Measurements from ENCODE around the gene ITIH2. TPM values are rescaled to one million over a fixed set of nuclear protein-coding genes. Genes with fewer than 3 reads are reported as not detected.
A peak's percentile ranks its signal among the peaks of the same experiment; 100 is the strongest.

Gene ITIH2
- total and polyA plus RNA-seq, 9 of the 15 experiments (the other 6 are each of a cell fraction or from before 2014, with no cell fraction given): 0.66 TPM; not detected in 8

GRCh38 chr10:7715515-7715914, 12.4 kb downstream of the ITIH2 start:
- H4K20me1 ChIP-seq (replicated peaks; ENCODE audit: control insufficient read depth, insufficient read depth, low read length): no peaks in the 10 kb centered on the region
- no peak for DNase-seq (ENCODE audit: extremely low read depth in 1 of 4, low spot score in 3 of 4)
- TF ChIP-seq CEBPB (tag; IDR thresholded peaks at IDR 0.05) (peak; percentile 72), COPS2 (conservative IDR thresholded peaks at IDR 0.05) (no peak), CEBPG (CRISPR knock-in tag; IDR thresholded peaks at IDR 0.05) (no peak), CEBPG (tag; conservative IDR thresholded peaks at IDR 0.05 in 1 of 2, IDR thresholded peaks at IDR 0.05 in 1 of 2) (peak in 1 of 2 experiments; percentile 32; a peak in 1 of 4 replicates)
- H3K9me3 ChIP-seq (replicated peaks; ENCODE audit: control insufficient read depth, insufficient read depth, low read depth, low read length): no peaks in the 10 kb centered on the region
- peaks cover 23 to 52% of the 10 kb centered on the region in 2 experiments for H3K27me3 ChIP-seq (ENCODE audit: control insufficient read depth in 2 of 2, insufficient read depth in 2 of 2, low read length in 2 of 2)
- no peaks in the 10 kb centered on the region for H3K36me3 ChIP-seq (ENCODE audit: control insufficient read depth, insufficient read depth, low read length)
- ATAC-seq: no peak
- no peak overlapping the region for H2AFZ ChIP-seq (ENCODE audit: low read depth, low read length)
- H3K4me2 ChIP-seq (ENCODE audit: insufficient read depth, low read length): no peak overlapping the region
- no peaks in the 10 kb centered on the region for H3K4me1 ChIP-seq (replicated peaks in 1 of 2; ENCODE audit: control insufficient read depth in 2 of 2, insufficient read depth in 2 of 2, low read length in 2 of 2)
- H3K27ac ChIP-seq (ENCODE audit: extremely low read depth, low read depth, low read length): no peak overlapping the region
- BruUV-seq (replicated peaks): no TSS peak
- no peaks in the 10 kb centered on the region for H3K9me1 ChIP-seq (ENCODE audit: control insufficient read depth, insufficient read depth, low read length)
- ChIA-PET CTCF (ENCODE audit: low intra/inter-chr PET ratio) (no interaction called here), POLR2A (interaction anchor here (0.6 kb wide), 1 partner anchor 84 kb away, joined by 4 read pairs; no protein-coding TSS in a partner anchor)
- no peak overlapping the region for H3K9ac ChIP-seq (ENCODE audit: insufficient read depth in 1 of 2, low read depth in 2 of 2, low read length in 2 of 2)
- H3K79me2 ChIP-seq (ENCODE audit: control insufficient read depth, insufficient read depth, low read length): no peaks in the 10 kb centered on the region
- no peak for FAIRE-seq
- 0% methylated on average over 7 of the region's 7 CpGs for WGBS (ENCODE audit: insufficient coverage, low coverage, missing lambda C conversion rate)
- H3K4me3 ChIP-seq: no peak overlapping the region
- intact Hi-C loops (cut with micrococcal nuclease) (no loop called here), in situ Hi-C loops (cut with MboI) (no loop called here)

GRCh38 chr10:7717767-7718166, 14.7 kb downstream of the ITIH2 start:
- Histone ChIP-seq H3K9me3 (replicated peaks; ENCODE audit: control insufficient read depth, insufficient read depth, low read depth, low read length) (no peaks in the 10 kb centered on the region), H4K20me1 (replicated peaks; ENCODE audit: control insufficient read depth, insufficient read depth, low read length) (no peaks in the 10 kb centered on the region), H3K27ac (ENCODE audit: extremely low read depth, low read depth, low read length) (no peak overlapping the region), H3K4me1 (replicated peaks in 1 of 2; ENCODE audit: control insufficient read depth in 2 of 2, insufficient read depth in 2 of 2, low read length in 2 of 2) (no peaks in the 10 kb centered on the region), H3K9ac (ENCODE audit: insufficient read depth in 1 of 2, low read depth in 2 of 2, low read length in 2 of 2) (no peak overlapping the region), H3K9me1 (ENCODE audit: control insufficient read depth, insufficient read depth, low read length) (no peaks in the 10 kb centered on the region), H3K4me3 (no peak overlapping the region), H3K4me2 (ENCODE audit: insufficient read depth, low read length) (no peak overlapping the region), H2AFZ (ENCODE audit: low read depth, low read length) (no peak overlapping the region), H3K79me2 (ENCODE audit: control insufficient read depth, insufficient read depth, low read length) (no peaks in the 10 kb centered on the region), H3K36me3 (ENCODE audit: control insufficient read depth, insufficient read depth, low read length) (no peaks in the 10 kb centered on the region), H3K27me3 (ENCODE audit: control insufficient read depth in 2 of 2, insufficient read depth in 2 of 2, low read length in 2 of 2) (peaks cover 37 to 61% of the 10 kb centered on the region in 2 experiments)
- ATAC-seq (no peak), DNase-seq (ENCODE audit: extremely low read depth in 1 of 4, low spot score in 3 of 4) (no peak), FAIRE-seq (no peak)
- no TSS peak for BruUV-seq (replicated peaks)
- POLR2A ChIA-PET: interaction anchor here (0.6 kb wide), 1 partner anchor 16 kb away, joined by 3 read pairs; no protein-coding TSS in a partner anchor
- no peak for TF ChIP-seq NBN (IDR thresholded peaks at IDR 0.05; ENCODE audit: low read depth)
- no peak for TF ChIP-seq ZFP30 (CRISPR knock-in tag; IDR thresholded peaks at IDR 0.05; ENCODE audit: borderline replicate concordance)
- TF ChIP-seq MTA1 (IDR thresholded peaks at IDR 0.05; ENCODE audit: borderline replicate concordance): no peak
- no peak for TF ChIP-seq NEUROD1 (IDR thresholded peaks at IDR 0.05; ENCODE audit: borderline replicate concordance, low read depth, low read length, partially characterized antibody)
- no peak for TF ChIP-seq HNRNPLL (IDR thresholded peaks at IDR 0.05; ENCODE audit: low read depth, low read length, poor library complexity, severe bottlenecking)
- no peak for TF ChIP-seq LEF1 (IDR thresholded peaks at IDR 0.05)
- no peak for TF ChIP-seq GTF2F1 (IDR thresholded peaks at IDR 0.05; ENCODE audit: low read depth, low read length)
- no peak for TF ChIP-seq ZFX (CRISPR knock-in tag; IDR thresholded peaks at IDR 0.05)
- no peak for TF ChIP-seq TEAD1 (CRISPR knock-in tag; IDR thresholded peaks at IDR 0.05)
- no peak for TF ChIP-seq SREBF2 (CRISPR knock-in tag; IDR thresholded peaks at IDR 0.05)
- no peak for TF ChIP-seq E2F6 (IDR thresholded peaks at IDR 0.05; ENCODE audit: borderline replicate concordance in 1 of 2, extremely low read depth in 1 of 2, insufficient read depth in 1 of 2, insufficient read length in 1 of 2, low read depth in 1 of 2, low read length in 1 of 2, poor library complexity in 1 of 2, severe bottlenecking in 1 of 2)
- intact Hi-C loops (cut with micrococcal nuclease): no loop called here
- in situ Hi-C loops (cut with MboI): no loop called here
- CTCF ChIA-PET (ENCODE audit: low intra/inter-chr PET ratio): no interaction called here
- 0% methylated on average over 5 of the region's 5 CpGs for WGBS (ENCODE audit: insufficient coverage, low coverage, missing lambda C conversion rate)

Measured in K562 (cell line).